ENCODE results near the gene RHBDL2.

Gene RHBDL2

DNA sequence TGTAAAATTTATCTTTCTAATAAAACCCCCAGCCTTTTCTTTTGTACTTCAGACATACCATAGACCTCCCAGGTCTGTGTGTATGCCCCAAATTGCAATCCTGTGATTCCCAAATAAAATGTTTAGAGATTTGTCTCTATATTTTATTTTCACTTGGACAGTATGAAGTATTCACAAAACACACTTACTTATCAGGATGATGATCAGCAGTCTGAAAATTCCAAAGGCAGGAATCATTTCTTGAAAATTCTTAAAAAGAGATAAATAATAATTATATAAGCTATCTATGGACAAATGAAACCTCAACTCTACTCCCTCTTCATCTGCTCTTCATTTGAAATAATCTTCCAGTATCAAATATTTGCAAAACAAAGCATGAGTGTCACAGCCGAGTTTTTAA, 48.7 kb downstream of the RHBDL2 start:
- H2AFZ ChIP-seq (ENCODE audit: low read depth, low read length): no peak overlapping the region
- H3K4me2 ChIP-seq (ENCODE audit: low read length): no peak overlapping the region
- H3K79me2 ChIP-seq (ENCODE audit: low read length): no peaks in the 10 kb centered on the region
- peaks cover 12% of the 10 kb centered on the region for H3K4me1 ChIP-seq (ENCODE audit: low read length)
- TF ChIP-seq EZH2phosphoT487 (IDR thresholded peaks at IDR 0.05; ENCODE audit: low read depth): no peak
- TF ChIP-seq, protein P1, sequence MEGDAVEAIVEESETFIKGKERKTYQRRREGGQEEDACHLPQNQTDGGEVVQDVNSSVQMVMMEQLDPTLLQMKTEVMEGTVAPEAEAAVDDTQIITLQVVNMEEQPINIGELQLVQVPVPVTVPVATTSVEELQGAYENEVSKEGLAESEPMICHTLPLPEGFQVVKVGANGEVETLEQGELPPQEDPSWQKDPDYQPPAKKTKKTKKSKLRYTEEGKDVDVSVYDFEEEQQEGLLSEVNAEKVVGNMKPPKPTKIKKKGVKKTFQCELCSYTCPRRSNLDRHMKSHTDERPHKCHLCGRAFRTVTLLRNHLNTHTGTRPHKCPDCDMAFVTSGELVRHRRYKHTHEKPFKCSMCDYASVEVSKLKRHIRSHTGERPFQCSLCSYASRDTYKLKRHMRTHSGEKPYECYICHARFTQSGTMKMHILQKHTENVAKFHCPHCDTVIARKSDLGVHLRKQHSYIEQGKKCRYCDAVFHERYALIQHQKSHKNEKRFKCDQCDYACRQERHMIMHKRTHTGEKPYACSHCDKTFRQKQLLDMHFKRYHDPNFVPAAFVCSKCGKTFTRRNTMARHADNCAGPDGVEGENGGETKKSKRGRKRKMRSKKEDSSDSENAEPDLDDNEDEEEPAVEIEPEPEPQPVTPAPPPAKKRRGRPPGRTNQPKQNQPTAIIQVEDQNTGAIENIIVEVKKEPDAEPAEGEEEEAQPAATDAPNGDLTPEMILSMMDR (IDR thresholded peaks at IDR 0.05; ENCODE audit: low read depth, low read length): no peak
- H3K4me3 ChIP-seq (ENCODE audit: low read length): no peak overlapping the region
- no peaks in the 10 kb centered on the region for H4K20me1 ChIP-seq (ENCODE audit: insufficient read depth, low read length)
- no peak overlapping the region for H3K27ac ChIP-seq (ENCODE audit: low read length)
- H3K9me3 ChIP-seq (ENCODE audit: insufficient read depth, low read length): no peaks in the 10 kb centered on the region
- H3K9ac ChIP-seq (ENCODE audit: low read length): no peak overlapping the region
- H3K27me3 ChIP-seq (ENCODE audit: low read depth, low read length): no peaks in the 10 kb centered on the region
- H3K36me3 ChIP-seq (replicated peaks; ENCODE audit: low read depth, low read length): no peaks in the 10 kb centered on the region

DNA sequence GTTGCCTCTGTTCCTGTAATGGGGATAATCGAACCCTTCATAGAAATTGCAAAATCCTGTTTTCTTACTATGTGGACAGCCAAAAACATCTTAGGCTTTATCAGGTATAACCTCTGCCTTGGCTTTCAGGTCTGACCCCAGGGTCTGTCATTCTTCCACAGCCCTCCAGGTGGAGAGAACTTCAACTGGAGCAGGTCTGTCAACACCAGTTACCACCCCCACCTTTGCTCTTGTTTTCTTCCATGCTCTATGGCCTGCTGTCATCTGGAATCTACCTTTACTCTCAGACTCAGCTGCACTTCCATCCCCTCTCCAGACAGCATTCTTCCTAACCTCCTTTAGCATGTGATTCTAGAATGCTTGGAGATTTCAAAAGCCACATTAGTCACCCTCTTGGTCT, 49.9 kb downstream of the RHBDL2 start:
- no peak overlapping the region for H3K9ac ChIP-seq (ENCODE audit: low read length)
- no peak overlapping the region for H3K4me2 ChIP-seq (ENCODE audit: low read length)
- H3K36me3 ChIP-seq (replicated peaks; ENCODE audit: low read depth, low read length): no peaks in the 10 kb centered on the region
- H3K4me1 ChIP-seq (ENCODE audit: low read length): peaks cover 12% of the 10 kb centered on the region
- H4K20me1 ChIP-seq (ENCODE audit: insufficient read depth, low read length): no peaks in the 10 kb centered on the region
- no peak for TF ChIP-seq EZH2phosphoT487 (IDR thresholded peaks at IDR 0.05; ENCODE audit: low read depth)
- TF ChIP-seq, protein P1 (IDR thresholded peaks at IDR 0.05; ENCODE audit: low read depth, low read length): no peak
- no peak overlapping the region for H3K27ac ChIP-seq (ENCODE audit: low read length)
- no peaks in the 10 kb centered on the region for H3K79me2 ChIP-seq (ENCODE audit: low read length)
- no peaks in the 10 kb centered on the region for H3K27me3 ChIP-seq (ENCODE audit: low read depth, low read length)
- H3K9me3 ChIP-seq (ENCODE audit: insufficient read depth, low read length): no peaks in the 10 kb centered on the region
- H3K4me3 ChIP-seq (ENCODE audit: low read length): no peak overlapping the region
- no peak overlapping the region for H2AFZ ChIP-seq (ENCODE audit: low read depth, low read length)

DNA sequence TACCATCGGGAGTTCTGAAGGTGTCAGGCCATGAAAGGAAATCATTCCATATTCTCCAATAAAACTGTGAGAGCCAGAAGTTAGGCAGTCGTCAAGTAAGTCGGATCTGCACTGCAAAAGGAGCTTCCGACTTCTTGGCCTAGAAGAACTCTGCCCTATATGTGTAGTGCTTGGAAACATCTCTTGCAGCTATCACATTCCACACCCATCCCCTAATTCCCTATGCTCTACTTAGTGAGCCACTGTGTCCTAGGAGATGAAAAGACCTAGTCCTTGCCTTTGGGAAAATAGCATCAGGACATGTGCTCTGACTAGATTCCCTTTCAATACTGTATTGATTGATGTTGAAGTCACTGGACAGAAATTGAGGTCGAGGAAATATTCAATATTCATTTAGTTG, 52.0 kb downstream of the RHBDL2 start:
- Histone ChIP-seq H3K9ac (ENCODE audit: low read length) (no peak overlapping the region), H3K36me3 (replicated peaks; ENCODE audit: low read depth, low read length) (no peaks in the 10 kb centered on the region), H3K27ac (ENCODE audit: low read length) (no peak overlapping the region), H3K4me3 (ENCODE audit: low read length) (no peak overlapping the region), H3K79me2 (ENCODE audit: low read length) (no peaks in the 10 kb centered on the region), H3K4me1 (ENCODE audit: low read length) (peaks cover 12% of the 10 kb centered on the region), H3K4me2 (ENCODE audit: low read length) (no peak overlapping the region), H3K27me3 (ENCODE audit: low read depth, low read length) (no peaks in the 10 kb centered on the region), H3K9me3 (ENCODE audit: insufficient read depth, low read length) (no peaks in the 10 kb centered on the region), H4K20me1 (ENCODE audit: insufficient read depth, low read length) (no peaks in the 10 kb centered on the region), H2AFZ (ENCODE audit: low read depth, low read length) (no peak overlapping the region)
- TF ChIP-seq, protein P1 (IDR thresholded peaks at IDR 0.05; ENCODE audit: low read depth, low read length): no peak

DNA sequence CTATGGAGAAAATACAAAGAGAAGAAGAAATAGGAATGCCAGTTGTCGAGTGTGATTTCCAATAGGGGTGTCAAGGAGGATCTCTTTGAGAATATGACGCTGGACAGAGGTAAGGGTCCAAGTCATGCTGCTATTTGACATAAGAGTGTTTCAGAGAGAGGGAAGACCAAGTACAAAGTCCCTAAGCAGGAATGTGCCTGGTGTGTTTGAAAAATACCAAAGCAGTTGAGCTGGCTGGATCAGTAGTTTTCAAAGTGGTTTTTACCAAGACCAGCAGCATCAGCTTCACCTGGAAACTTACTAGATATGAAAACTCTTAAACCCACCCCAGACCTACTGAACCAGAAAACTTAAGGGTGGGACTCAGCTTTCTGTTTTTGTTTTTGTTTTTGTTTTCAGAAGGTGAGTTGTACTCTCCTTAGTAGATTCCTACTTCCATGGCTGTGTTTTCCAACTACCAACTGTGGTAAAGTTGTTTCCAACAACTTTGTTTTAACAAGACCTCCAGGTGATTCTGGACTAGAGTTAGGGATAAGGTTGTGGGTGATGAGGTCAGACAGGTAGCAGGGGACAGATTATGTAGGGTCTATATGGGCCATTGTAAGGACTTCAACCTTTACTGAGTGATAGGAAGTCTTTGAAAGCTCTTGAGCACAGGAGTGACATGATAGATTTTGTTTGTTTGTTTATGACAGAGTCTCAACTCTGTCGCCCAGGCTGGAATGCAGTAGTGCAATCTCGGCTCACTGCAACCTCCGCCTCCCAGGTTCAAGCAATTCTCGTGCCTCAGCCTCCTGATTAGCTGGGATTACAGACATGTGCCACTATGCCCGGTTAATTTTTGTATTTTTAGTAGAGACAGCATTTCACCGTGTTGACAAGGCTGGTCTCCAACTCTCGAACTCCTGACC, 53.0 kb downstream of the RHBDL2 start:
- no peak overlapping the region for H3K9ac ChIP-seq (ENCODE audit: low read length)
- peaks cover 12% of the 10 kb centered on the region for H3K4me1 ChIP-seq (ENCODE audit: low read length)
- no peak overlapping the region for H2AFZ ChIP-seq (ENCODE audit: low read depth, low read length)
- no peaks in the 10 kb centered on the region for H3K79me2 ChIP-seq (ENCODE audit: low read length)
- H4K20me1 ChIP-seq (ENCODE audit: insufficient read depth, low read length): no peaks in the 10 kb centered on the region
- no peak overlapping the region for H3K4me2 ChIP-seq (ENCODE audit: low read length)
- H3K9me3 ChIP-seq (ENCODE audit: insufficient read depth, low read length): no peaks in the 10 kb centered on the region
- no peaks in the 10 kb centered on the region for H3K27me3 ChIP-seq (ENCODE audit: low read depth, low read length)
- no peak overlapping the region for H3K27ac ChIP-seq (ENCODE audit: low read length)
- no peaks in the 10 kb centered on the region for H3K36me3 ChIP-seq (replicated peaks; ENCODE audit: low read depth, low read length)
- TF ChIP-seq, protein P1 (IDR thresholded peaks at IDR 0.05; ENCODE audit: low read depth, low read length): no peak
- no peak for TF ChIP-seq EZH2phosphoT487 (IDR thresholded peaks at IDR 0.05; ENCODE audit: low read depth)
- no peak overlapping the region for H3K4me3 ChIP-seq (ENCODE audit: low read length)

Data from OCI-LY3 (cell line).